PC-9 (cell line): ENCODE data around the gene SRXN1. TPM values are rescaled to one million over a fixed set of nuclear protein-coding genes. Genes with fewer than 3 reads are reported as not detected.
A peak's percentile ranks its signal among the peaks of the same experiment; 100 is the strongest.

Experiments used
- BruUV-seq: library from RNA; stranded (reverse); fragments of 400-500 nt; replicated peaks from 2 replicates; lab custom pipeline; 2021; lab: Mats Ljungman, UMichigan
- CTCF ChIA-PET: fragments of 300-600 bp; sonication (Branson Sonifier 250); formaldehyde crosslinking; loops from one replicate; lab custom pipeline; 2022; ENCODE audit warnings: antibody characterized with exemption; lab: Charles Lee
- POLR2A ChIA-PET: fragments of 300-600 bp; sonication (Branson Sonifier 250); formaldehyde crosslinking; loops from one replicate; lab custom pipeline; 2022; ENCODE audit warnings: antibody characterized with exemption; ENCODE audit not compliant: unreplicated experiment; lab: Charles Lee
- DNase-seq, 2 experiments: peaks; one replicate each; pipeline versions ENCODE4 v3.0.0 to v3.0.0-alpha.2; 2015 to 2022; ENCODE audit warnings: mixed read lengths in 1 of 2
- H2AFZ ChIP-seq: fragments of 200-600 bp; sonication (generic); 2 replicates; pipeline ENCODE4 v1.8.1; 2017; ENCODE audit warnings: antibody characterized with exemption
- H3F3A ChIP-seq: fragments of 200-600 bp; sonication (generic); 2 replicates; pipeline ENCODE4 v1.8.1; 2017; ENCODE audit warnings: antibody characterized with exemption, mild to moderate bottlenecking, low read depth; ENCODE audit not compliant: insufficient read depth
- H3K27ac ChIP-seq: fragments of 200-600 bp; sonication (generic); 2 replicates; pipeline ENCODE4 v1.6.1; 2016; ENCODE audit warnings: mixed run types
- H3K27me3 ChIP-seq: fragments of 200-600 bp; sonication (generic); 2 replicates; pipeline ENCODE4 v1.6.1; 2016; ENCODE audit warnings: low read depth, mixed run types; ENCODE audit not compliant: insufficient read depth
- H3K36me3 ChIP-seq: fragments of 200-600 bp; sonication (generic); 2 replicates; pipeline ENCODE4 v1.6.1; 2016; ENCODE audit warnings: low read depth, mixed run types
- H3K4me1 ChIP-seq: fragments of 200-600 bp; sonication (generic); replicated peaks from 2 replicates; pipeline ENCODE4 v1.6.1; 2016; ENCODE audit warnings: mixed run types; ENCODE audit not compliant: insufficient read depth
- H3K4me2 ChIP-seq: fragments of 200-600 bp; sonication (generic); 2 replicates; pipeline ENCODE4 v1.6.1; 2017; ENCODE audit warnings: mixed run types
- H3K4me3 ChIP-seq: fragments of 200-600 bp; sonication (generic); 2 replicates; pipeline ENCODE4 v1.6.1; 2016; ENCODE audit warnings: mixed run types
- H3K79me2 ChIP-seq: fragments of 200-600 bp; sonication (generic); 2 replicates; pipeline ENCODE4 v1.6.1; 2017; ENCODE audit warnings: low read depth, mixed run types
- H3K9me2 ChIP-seq: fragments of 200-600 bp; sonication (generic); 2 replicates; pipeline ENCODE4 v1.8.1; 2017; ENCODE audit warnings: mild to moderate bottlenecking; ENCODE audit not compliant: insufficient read depth
- H3K9me3 ChIP-seq: fragments of 200-600 bp; sonication (generic); 2 replicates; pipeline ENCODE4 v1.8.1; 2016; ENCODE audit warnings: low read depth; ENCODE audit not compliant: insufficient read depth
- H4K20me1 ChIP-seq: fragments of 200-600 bp; sonication (generic); 2 replicates; pipeline ENCODE4 v1.8.1; 2017; ENCODE audit not compliant: insufficient read depth
- CTCF ChIP-seq: fragments of 200-600 bp; sonication (generic); conservative IDR thresholded peaks from 2 replicates; pipeline ENCODE4 v1.6.1; 2017; ENCODE audit warnings: mixed run types, antibody characterized with exemption, mild to moderate bottlenecking, moderate library complexity
- EZH2 ChIP-seq: fragments of 200-600 bp; sonication (generic); IDR thresholded peaks from 2 replicates; pipeline ENCODE4 v1.8.0; 2017; ENCODE audit warnings: antibody characterized with exemption, low read depth
- intact Hi-C: fragments of 100-400 bp; cut with micrococcal nuclease; formaldehyde crosslinking; loops from one replicate; pipeline ENCODE4 v1.10.0; 2022; ENCODE audit not compliant: unreplicated experiment
- total RNA-seq: library from RNA; stranded (reverse); gene quantifications from 2 replicates; pipeline ENCODE4 v1.2.3, GENCODE V29; 2021

The SRXN1 gene
- total RNA-seq, 1 experiment from 2014 or later: 204 TPM

GRCh38 chr20:635893-636338 is 17.1 kb downstream of the SRXN1 start:
- no peak overlapping the region for H3K4me3 ChIP-seq
- H4K20me1 ChIP-seq: no peaks in the 10 kb centered on the region
- CTCF ChIA-PET: no interaction called here
- no peaks in the 10 kb centered on the region for H3K9me2 ChIP-seq
- DNase-seq: peak in 1 of 2 experiments; percentile 53
- H3K27ac ChIP-seq: no peak overlapping the region
- POLR2A ChIA-PET: no interaction called here
- no peaks in the 10 kb centered on the region for H3K4me1 ChIP-seq
- peaks cover 17% of the 10 kb centered on the region for H3K27me3 ChIP-seq
- H3K36me3 ChIP-seq: no peaks in the 10 kb centered on the region
- BruUV-seq: no TSS peak
- no peak overlapping the region for H3K4me2 ChIP-seq
- no peaks in the 10 kb centered on the region for H3K9me3 ChIP-seq
- H2AFZ ChIP-seq: no peak overlapping the region
- no peaks in the 10 kb centered on the region for H3K79me2 ChIP-seq
- peaks cover 2% of the 10 kb centered on the region; the same call in 1 of the 2 replicates for H3F3A ChIP-seq
- intact Hi-C loops: no loop called here
- no peak for TF ChIP-seq CTCF
- no peak for TF ChIP-seq EZH2

- ChIA-PET POLR2A (no interaction called here), CTCF (no interaction called here)
- Histone ChIP-seq H3K4me3 (no peak overlapping the region), H3K36me3 (no peaks in the 10 kb centered on the region), H2AFZ (no peak overlapping the region), H3K27ac (no peak overlapping the region), H3K9me2 (no peaks in the 10 kb centered on the region), H3K79me2 (no peaks in the 10 kb centered on the region), H4K20me1 (no peaks in the 10 kb centered on the region), H3K4me2 (no peak overlapping the region), H3K9me3 (no peaks in the 10 kb centered on the region), H3F3A (no peaks in the 10 kb centered on the region), H3K27me3 (peaks cover 19% of the 10 kb centered on the region), H3K4me1 (no peaks in the 10 kb centered on the region)
- intact Hi-C loops: no loop called here
- BruUV-seq: no TSS peak
- no peak for DNase-seq
- TF ChIP-seq EZH2: no peak
Observed at GRCh38 chr20:635028-635892, 17.7 kb downstream of the SRXN1 start.

- no peaks in the 10 kb centered on the region for H3F3A ChIP-seq
- intact Hi-C loops: no loop called here
- no TSS peak for BruUV-seq
- H3K36me3 ChIP-seq: no peaks in the 10 kb centered on the region
- no peak overlapping the region for H3K4me2 ChIP-seq
- CTCF ChIA-PET: no interaction called here
- TF ChIP-seq EZH2 (no peak), CTCF (no peak)
- no peaks in the 10 kb centered on the region for H3K9me3 ChIP-seq
- no peak overlapping the region for H2AFZ ChIP-seq
- peaks cover 28% of the 10 kb centered on the region for H3K27me3 ChIP-seq
- no peaks in the 10 kb centered on the region for H3K79me2 ChIP-seq
- no peak overlapping the region for H3K27ac ChIP-seq
- no peaks in the 10 kb centered on the region for H4K20me1 ChIP-seq
- POLR2A ChIA-PET: no interaction called here
- no peaks in the 10 kb centered on the region for H3K9me2 ChIP-seq
- H3K4me1 ChIP-seq: no peaks in the 10 kb centered on the region
- no peak for DNase-seq
- no peak overlapping the region for H3K4me3 ChIP-seq
Observed at GRCh38 chr20:634148-634925, 18.7 kb downstream of the SRXN1 start.
